ENCODE results near the gene ATP2A2. TPM values are rescaled to one million over a fixed set of nuclear protein-coding genes. Genes with fewer than 3 reads are reported as not detected.
A peak's percentile ranks its signal among the peaks of the same experiment; 100 is the strongest.
"Not testable (repeated sequence)": the region's sequence is repeated elsewhere in the genome, so short reads cannot be mapped to it uniquely, and the experiment has no call there.

The ATP2A2 gene
- total RNA-seq, 1 experiment from 2014 or later: 74.7 TPM

GRCh38 chr12:110342157-110342556 lies 61.1 kb downstream of the ATP2A2 start:
- DNase-seq (ENCODE audit: low spot score): no peak

GRCh38 chr12:110343114-110343513 lies 62.1 kb downstream of the ATP2A2 start:
- DNase-seq (ENCODE audit: low spot score): no peak

- no peak for DNase-seq (ENCODE audit: low spot score)
These were observed 62.9 kb downstream of the ATP2A2 start for GRCh38 chr12:110343736-110344555.

- DNase-seq (ENCODE audit: low spot score): no peak
These were observed 63.6 kb downstream of the ATP2A2 start for GRCh38 chr12:110344657-110345056.

- DNase-seq (ENCODE audit: low spot score): no peak
These were observed 64.2 kb downstream of the ATP2A2 start for GRCh38 chr12:110345176-110345661.

- no peak for DNase-seq (ENCODE audit: low spot score)
These were observed 64.9 kb downstream of the ATP2A2 start for GRCh38 chr12:110345963-110346362.

- no peak for DNase-seq (ENCODE audit: low spot score)
These were observed 66.7 kb downstream of the ATP2A2 start for GRCh38 chr12:110347767-110348166.

- no peak for DNase-seq (ENCODE audit: low spot score)
These were observed 67.5 kb downstream of the ATP2A2 start for GRCh38 chr12:110348431-110349059.

GRCh38 chr12:110349096-110349495 lies 68.0 kb downstream of the ATP2A2 start:
- no peak for DNase-seq (ENCODE audit: low spot score)

- DNase-seq (ENCODE audit: low spot score): no peak
These were observed 68.6 kb downstream of the ATP2A2 start for GRCh38 chr12:110349514-110350151.

- no peak for DNase-seq (ENCODE audit: low spot score)
These were observed 70.1 kb downstream of the ATP2A2 start for GRCh38 chr12:110351119-110351518.

GRCh38 chr12:110352401-110352800 lies 71.4 kb downstream of the ATP2A2 start:
- no peak for DNase-seq (ENCODE audit: low spot score)

GRCh38 chr12:110353211-110353965 lies 72.3 kb downstream of the ATP2A2 start:
- DNase-seq (ENCODE audit: low spot score): no peak

GRCh38 chr12:110354172-110354780 lies 73.2 kb downstream of the ATP2A2 start:
- DNase-seq (ENCODE audit: low spot score): no peak

- DNase-seq (ENCODE audit: low spot score): peak; percentile 41
These were observed 74.0 kb downstream of the ATP2A2 start for GRCh38 chr12:110355073-110355472.

GRCh38 chr12:110358384-110359097 lies 77.5 kb downstream of the ATP2A2 start:
- DNase-seq (ENCODE audit: low spot score): not testable (repeated sequence)

GRCh38 chr12:110361216-110361615 lies 80.2 kb downstream of the ATP2A2 start:
- DNase-seq (ENCODE audit: low spot score): no peak

GRCh38 chr12:110365489-110366320 lies 84.7 kb downstream of the ATP2A2 start:
- DNase-seq (ENCODE audit: low spot score): no peak

- DNase-seq (ENCODE audit: low spot score): no peak
These were observed 85.5 kb downstream of the ATP2A2 start for GRCh38 chr12:110366321-110367142.

Data from H4 (cell line).